Natural killer cell (primary cell): ENCODE results near the gene KRTAP5-10. TPM values are rescaled to one million over a fixed set of nuclear protein-coding genes. Genes with fewer than 3 reads are reported as not detected.
"Not testable (repeated sequence)": the region's sequence is repeated elsewhere in the genome, so short reads cannot be mapped to it uniquely, and the experiment has no call there.

Experiments
- ATAC-seq, 3 donors: fragments of 150-1000 bp in 2 of 3; fragments of 200-7000 bp in 1 of 3; cut with Tn5 transposase; 1 replicate in 1 of 3; 2 replicates in 2 of 3; pipeline ENCODE4 v1.10.0; 2021; ENCODE audit warnings: mild to moderate bottlenecking in 2 of 3, moderate library complexity in 2 of 3
- DNase-seq, 2 donors: peaks; one replicate each; pipeline versions ENCODE4 v3.0.0 to v3.0.0-alpha.2; 2013 to 2021; ENCODE audit warnings: mixed read lengths in 1 of 2
- H3K27ac ChIP-seq: one replicate; pipeline ENCODE4 v1.5.1; 2013; ENCODE audit warnings: mild to moderate bottlenecking, low read length
- H3K27me3 ChIP-seq: one replicate; pipeline ENCODE4 v1.6.1; 2013; ENCODE audit warnings: low read length; ENCODE audit not compliant: control insufficient read depth, insufficient read depth
- H3K36me3 ChIP-seq: one replicate; pipeline ENCODE4 v1.6.1; 2013; ENCODE audit warnings: low read length; ENCODE audit not compliant: control insufficient read depth, insufficient read depth
- H3K4me1 ChIP-seq: one replicate; pipeline ENCODE4 v1.6.1; 2013; ENCODE audit warnings: low read length; ENCODE audit not compliant: control insufficient read depth, insufficient read depth
- H3K4me3 ChIP-seq: one replicate; pipeline ENCODE4 v1.5.1; 2013; ENCODE audit warnings: low read length
- H3K9me3 ChIP-seq: one replicate; pipeline ENCODE4 v1.6.1; 2013; ENCODE audit warnings: low read length; ENCODE audit not compliant: control insufficient read depth, insufficient read depth
- H3K27ac Mint-ChIP-seq, 2 donors: one replicate each; pipeline ENCODE4 v1.8.0; 2022; ENCODE audit warnings: mild to moderate bottlenecking in 2 of 2, mixed read lengths in 2 of 2, moderate library complexity in 1 of 2
- H3K27me3 Mint-ChIP-seq, 2 donors: one replicate each; pipeline ENCODE4 v1.8.0; 2022; ENCODE audit warnings: low read depth in 2 of 2, mixed read lengths in 2 of 2
- H3K36me3 Mint-ChIP-seq: one replicate; pipeline ENCODE4 v1.8.0; 2022; ENCODE audit warnings: mixed read lengths
- H3K4me1 Mint-ChIP-seq, 2 donors: one replicate each; pipeline ENCODE4 v1.8.0; 2022; ENCODE audit warnings: mixed read lengths in 2 of 2
- H3K4me3 Mint-ChIP-seq: one replicate; pipeline ENCODE4 v1.8.0; 2022; ENCODE audit warnings: mild to moderate bottlenecking, moderate library complexity, mixed read lengths
- H3K9me3 Mint-ChIP-seq, 2 donors: one replicate each; pipeline ENCODE4 v1.8.0; 2022; ENCODE audit warnings: mixed read lengths in 2 of 2
- CTCF ChIP-seq: fragments of 200-600 bp; IDR thresholded peaks from one replicate; pipeline ENCODE4 v1.8.0; 2022; ENCODE audit warnings: antibody characterized with exemption
- WGBS: methylation state at CpG from one replicate; pipeline ENCODE4 v1.1.7; 2013; ENCODE audit warnings: missing lambda C conversion rate; ENCODE audit not compliant: insufficient coverage; 5-methylcytosine and 5-hydroxymethylcytosine counted together
- intact Hi-C: fragments of 100-400 bp; cut with micrococcal nuclease; formaldehyde crosslinking; loops from one replicate; pipeline ENCODE4 v1.14.2; 2022
- total RNA-seq, 4 donors: library from RNA; stranded (reverse); fragments of 120-200 nt in 1 of 4; gene quantifications; one replicate each; pipeline versions ENCODE4 v1.2.3 to v1.2.4, GENCODE V29; 2013 to 2022

Gene KRTAP5-10
- total RNA-seq, 3 donors from 2014 or later (not counting 1 experiment from before 2014, with no cell fraction given) = not detected

- H3K27me3 Mint-ChIP-seq, intact Hi-C loops, H3K4me3 ChIP-seq, H3K36me3 ChIP-seq, H3K9me3 ChIP-seq, H3K9me3 Mint-ChIP-seq, H3K36me3 Mint-ChIP-seq, H3K27ac Mint-ChIP-seq, ATAC-seq, H3K27ac ChIP-seq, DNase-seq, H3K4me1 ChIP-seq, H3K27me3 ChIP-seq, H3K4me3 Mint-ChIP-seq: not testable (repeated sequence)
- 83% methylated on average over 9 of the region's 9 CpGs for WGBS
- peaks cover 7 to 17% of the 10 kb centered on the region in 2 donors for H3K4me1 Mint-ChIP-seq
Measured at GRCh38 chr11:71540521-71541304, 24.6 kb upstream of the KRTAP5-10 start.

DNA sequence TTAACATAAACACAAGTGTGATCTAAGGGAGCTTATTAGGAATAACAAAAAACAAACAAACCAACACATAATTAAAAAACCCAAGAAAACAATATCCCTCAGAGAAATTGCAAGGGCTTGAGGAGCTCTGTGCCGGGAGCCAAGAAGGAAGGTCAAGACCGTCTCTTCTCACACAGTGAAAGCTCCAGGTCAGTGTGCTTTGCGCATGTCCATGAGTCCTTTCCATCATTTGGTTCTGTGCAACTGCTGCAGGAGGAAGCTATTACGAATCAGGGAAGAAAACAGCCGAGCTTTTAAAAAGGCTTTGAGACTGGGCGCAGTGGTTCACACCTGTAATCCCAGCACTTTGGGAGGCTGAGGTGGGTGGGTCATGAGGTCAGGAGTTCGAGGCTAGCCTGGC, 23.0 kb upstream of the KRTAP5-10 start:
- 85% methylated on average over 7 of the region's 7 CpGs for WGBS
- no peak for DNase-seq

GRCh38 chr11:71542879-71543777, 22.2 kb upstream of the KRTAP5-10 start:
- WGBS = 80% methylated on average over 15 of the region's 15 CpGs
- Mint-ChIP-seq H3K9me3 (no peaks in the 10 kb centered on the region), H3K4me3 (no peak overlapping the region), H3K4me1 (peaks cover 7 to 17% of the 10 kb centered on the region in 2 donors), H3K27ac (no peak overlapping the region), H3K27me3 (peaks cover 18 to 24% of the 10 kb centered on the region in 2 donors), H3K36me3 (no peaks in the 10 kb centered on the region)
- Histone ChIP-seq H3K4me1 (no peaks in the 10 kb centered on the region), H3K27me3 (no peaks in the 10 kb centered on the region), H3K36me3 (no peaks in the 10 kb centered on the region), H3K9me3 (no peaks in the 10 kb centered on the region), H3K27ac (no peak overlapping the region), H3K4me3 (no peak overlapping the region)
- ATAC-seq = no peak
- intact Hi-C loops = no loop called here
- DNase-seq = no peak
- no peak for TF ChIP-seq CTCF

More for the DNA sequence above, 23.0 kb upstream of the KRTAP5-10 start:
- H3K36me3 Mint-ChIP-seq = no peaks in the 10 kb centered on the region
- ATAC-seq = no peak
- no peak overlapping the region for H3K27ac ChIP-seq
- H3K27me3 ChIP-seq = no peaks in the 10 kb centered on the region
- no peaks in the 10 kb centered on the region for H3K9me3 ChIP-seq
- no peak overlapping the region for H3K27ac Mint-ChIP-seq
- no peak overlapping the region for H3K4me3 ChIP-seq
- intact Hi-C loops = no loop called here
- peaks cover 16 to 18% of the 10 kb centered on the region in 2 donors for H3K27me3 Mint-ChIP-seq
- no peaks in the 10 kb centered on the region for H3K4me1 ChIP-seq
- no peaks in the 10 kb centered on the region for H3K9me3 Mint-ChIP-seq
- no peak overlapping the region for H3K4me3 Mint-ChIP-seq
- no peak for TF ChIP-seq CTCF
- H3K36me3 ChIP-seq = no peaks in the 10 kb centered on the region
- peaks cover 7 to 17% of the 10 kb centered on the region in 2 donors for H3K4me1 Mint-ChIP-seq

DNA sequence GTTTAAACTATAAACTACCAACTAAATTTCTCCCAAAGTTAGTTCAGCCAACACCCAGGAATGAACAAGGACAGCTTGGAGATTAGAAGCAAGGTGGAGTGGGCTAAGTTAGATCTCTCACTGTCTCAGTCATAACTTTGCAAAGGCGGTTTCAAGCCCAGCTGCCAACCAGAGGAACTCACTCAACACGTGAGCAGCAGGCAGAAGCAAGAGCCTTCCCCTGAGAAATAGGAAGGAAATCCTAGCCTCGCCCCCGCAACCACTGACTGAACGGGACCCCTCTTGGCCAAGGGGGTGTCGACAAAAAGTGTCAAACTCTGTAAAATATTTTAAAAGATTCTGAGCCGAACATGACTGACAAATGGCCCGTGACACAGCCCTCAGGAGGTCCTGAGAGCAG, 21.5 kb upstream of the KRTAP5-10 start:
- Histone ChIP-seq H3K4me1 (no peaks in the 10 kb centered on the region), H3K27me3 (no peaks in the 10 kb centered on the region), H3K4me3 (no peak overlapping the region), H3K36me3 (no peaks in the 10 kb centered on the region), H3K27ac (no peak overlapping the region), H3K9me3 (no peaks in the 10 kb centered on the region)
- ATAC-seq (peak in 1 of 3 donors; percentile 41), DNase-seq (no peak)
- Mint-ChIP-seq H3K27me3 (peaks cover 21 to 26% of the 10 kb centered on the region in 2 donors), H3K4me3 (no peak overlapping the region), H3K27ac (no peak overlapping the region), H3K9me3 (no peaks in the 10 kb centered on the region), H3K4me1 (peaks cover 7 to 17% of the 10 kb centered on the region in 2 donors), H3K36me3 (no peaks in the 10 kb centered on the region)
- under 1% methylated on average over 8 of the region's 8 CpGs for WGBS
- TF ChIP-seq CTCF = no peak
- intact Hi-C loops = no loop called here
